Measurements from ENCODE around the gene KPNA3.
"Not testable (repeated sequence)": the region's sequence is repeated elsewhere in the genome, so short reads cannot be mapped to it uniquely, and the experiment has no call there.

The KPNA3 gene

DNA sequence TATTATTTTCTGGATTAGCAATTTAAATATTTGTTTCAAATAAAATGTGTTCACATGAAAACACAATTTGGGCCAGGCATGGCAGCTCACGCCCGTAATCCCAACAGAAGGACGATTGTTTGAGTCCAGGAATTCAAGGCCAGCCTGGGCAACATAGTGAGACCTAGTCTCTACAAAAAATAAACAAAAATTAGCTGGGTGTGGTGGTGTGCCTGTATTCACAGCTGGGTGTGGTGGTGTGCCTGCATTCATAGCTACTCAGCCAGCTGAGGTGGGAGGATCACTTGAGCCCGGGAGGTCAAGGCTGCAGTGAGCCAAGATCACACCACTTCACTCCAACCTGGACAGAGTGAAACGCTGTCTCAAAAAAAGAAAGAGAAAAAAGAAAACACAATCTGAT is 46.4 kb downstream of the KPNA3 start:
- no peak for DNase-seq (ENCODE audit: low read depth)

DNA sequence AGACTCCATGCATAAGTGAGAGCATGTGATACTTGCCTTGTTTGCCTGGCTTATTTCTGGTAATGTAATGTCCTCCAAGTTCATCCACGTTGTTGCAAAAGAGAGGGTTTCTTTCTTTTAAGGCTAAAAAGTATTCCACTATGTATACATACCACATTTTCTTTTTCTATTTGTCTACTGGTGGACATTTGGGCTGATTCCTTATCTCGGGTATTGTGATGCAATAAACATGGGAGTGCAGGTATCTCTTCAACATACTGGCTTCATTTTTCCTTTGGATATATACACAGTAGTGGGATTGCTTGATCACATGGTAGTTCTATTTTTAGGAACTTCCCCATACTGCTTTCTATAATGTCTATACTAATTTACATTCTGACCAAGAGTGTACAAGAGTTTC is 51.6 kb downstream of the KPNA3 start:
- DNase-seq (ENCODE audit: low read depth), result no peak

DNA sequence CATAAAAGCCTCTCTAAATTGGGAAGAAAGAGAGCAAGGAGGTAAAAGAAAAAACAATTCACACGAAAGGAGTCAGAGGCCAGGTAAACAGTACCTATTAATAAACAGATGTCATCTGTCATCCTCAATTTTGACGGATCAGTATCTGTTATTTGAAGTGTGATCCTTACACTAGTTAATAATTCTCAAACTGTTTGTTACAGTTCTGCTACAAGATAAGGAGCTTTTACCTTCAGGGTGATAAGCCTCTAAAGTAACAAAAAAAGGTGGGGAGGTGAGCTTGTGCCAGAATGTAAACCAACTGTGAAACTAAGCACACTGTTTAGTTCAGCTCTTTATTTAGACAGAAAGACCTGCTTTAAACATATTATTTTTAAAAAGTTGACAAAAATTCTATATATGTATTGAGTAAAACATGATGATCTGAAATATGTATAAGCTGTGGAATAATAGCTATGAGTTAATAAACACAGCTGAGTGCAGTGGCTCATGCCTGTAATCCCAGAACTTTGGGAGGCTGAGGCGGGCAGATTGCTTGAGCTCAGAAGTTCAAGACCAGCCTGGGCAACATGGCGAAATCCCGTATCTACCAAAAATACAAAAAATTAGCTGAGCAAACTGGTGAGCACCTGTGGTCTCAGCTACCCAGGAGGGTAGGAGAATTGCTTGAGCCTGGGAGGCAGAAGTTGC is 52.8 kb downstream of the KPNA3 start:
- no peak for DNase-seq (ENCODE audit: low read depth)

DNA sequence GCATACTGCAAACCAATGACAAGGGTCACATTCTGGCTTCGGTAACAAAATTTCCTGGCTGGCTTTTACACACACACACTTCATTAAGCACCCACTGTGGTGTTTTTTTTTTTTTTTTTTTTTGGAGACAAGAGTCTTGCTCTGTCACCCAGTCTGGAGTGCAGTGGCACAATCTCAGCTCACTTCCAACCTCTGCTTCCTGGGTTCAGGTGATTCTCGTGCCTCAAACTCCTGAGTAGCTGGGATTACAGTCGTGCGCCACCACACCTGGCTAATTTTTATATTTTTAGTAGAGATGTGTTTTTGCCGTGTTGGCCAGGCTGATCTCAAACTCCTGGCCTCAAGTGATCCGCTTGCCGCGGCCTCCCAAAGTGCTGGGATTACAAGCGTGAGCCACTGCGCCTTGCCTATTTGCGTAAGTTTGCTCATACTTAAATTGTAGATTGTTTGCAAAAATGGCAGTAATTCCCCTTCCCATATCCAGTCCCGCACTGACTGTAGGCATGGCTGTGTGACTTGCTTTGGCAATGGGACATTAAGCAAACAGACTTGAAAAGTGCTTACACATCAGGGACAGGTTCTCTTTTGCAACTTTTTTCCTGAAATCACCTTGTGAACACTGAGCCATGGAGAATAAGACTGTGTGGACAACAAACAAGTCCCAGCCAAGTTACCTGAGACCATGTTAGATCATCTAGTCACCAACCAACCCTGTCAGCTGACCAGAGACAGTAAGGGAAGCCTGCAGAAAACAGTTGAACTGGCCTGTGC is 59.1 kb downstream of the KPNA3 start:
- no peak for DNase-seq (ENCODE audit: low read depth)

DNA sequence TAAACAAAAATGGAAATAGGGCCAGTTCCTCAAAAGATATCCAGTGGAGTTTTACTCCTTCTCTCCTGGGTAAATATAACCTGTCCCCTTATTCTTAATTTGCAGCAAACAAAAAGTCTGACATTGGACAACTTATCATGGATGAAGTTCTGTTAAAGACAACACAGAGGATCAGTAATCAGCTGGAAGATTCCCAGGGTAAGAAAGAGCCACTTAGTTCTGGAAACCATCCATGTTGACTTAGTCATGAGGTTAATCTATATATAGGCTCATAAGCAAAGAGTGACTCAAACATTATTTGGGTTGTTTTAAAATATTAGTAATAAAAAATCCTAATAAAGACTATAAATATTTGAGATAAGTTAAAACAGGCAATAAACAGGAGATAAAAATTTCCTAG is 60.7 kb downstream of the KPNA3 start:
- no peak for DNase-seq (ENCODE audit: low read depth)

DNA sequence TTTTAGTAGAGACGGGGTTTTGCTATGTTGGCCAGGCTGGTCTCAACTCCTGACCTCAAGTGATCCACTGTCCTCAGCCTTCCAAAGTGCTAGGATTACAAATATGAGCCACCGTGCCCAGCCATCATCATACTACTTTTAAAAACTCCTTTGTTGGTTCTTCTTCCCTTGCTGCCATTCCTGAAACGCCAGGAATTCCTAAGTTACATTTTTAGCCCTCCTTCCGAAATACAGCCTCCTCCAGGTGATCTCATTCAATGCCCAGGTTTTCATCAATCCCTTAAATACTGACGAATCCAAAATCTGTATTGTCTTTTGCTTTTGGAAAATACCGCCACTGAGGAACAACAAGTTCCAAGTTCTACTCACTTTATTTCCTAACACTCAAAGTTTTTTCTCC is 75.9 kb downstream of the KPNA3 start:
- no peak for DNase-seq (ENCODE audit: low read depth)

DNA sequence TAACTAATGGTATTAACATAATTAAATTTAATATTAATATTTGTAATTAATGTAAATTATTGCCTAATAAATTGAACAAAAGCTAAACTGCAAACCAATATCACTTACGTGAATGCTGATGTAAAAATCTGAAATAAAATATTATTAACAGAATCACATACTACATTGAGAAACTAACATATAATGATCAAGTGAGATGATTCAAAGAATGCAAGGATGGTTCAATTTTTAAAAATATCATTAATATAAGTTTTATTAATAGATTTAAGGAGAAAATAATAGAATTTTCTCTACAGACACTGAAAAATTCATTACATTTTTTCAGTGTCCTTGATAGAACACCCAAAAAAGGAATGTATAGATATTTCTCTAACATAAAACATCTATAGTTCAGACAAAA is 77.7 kb downstream of the KPNA3 start:
- DNase-seq (ENCODE audit: low read depth), result no peak

DNA sequence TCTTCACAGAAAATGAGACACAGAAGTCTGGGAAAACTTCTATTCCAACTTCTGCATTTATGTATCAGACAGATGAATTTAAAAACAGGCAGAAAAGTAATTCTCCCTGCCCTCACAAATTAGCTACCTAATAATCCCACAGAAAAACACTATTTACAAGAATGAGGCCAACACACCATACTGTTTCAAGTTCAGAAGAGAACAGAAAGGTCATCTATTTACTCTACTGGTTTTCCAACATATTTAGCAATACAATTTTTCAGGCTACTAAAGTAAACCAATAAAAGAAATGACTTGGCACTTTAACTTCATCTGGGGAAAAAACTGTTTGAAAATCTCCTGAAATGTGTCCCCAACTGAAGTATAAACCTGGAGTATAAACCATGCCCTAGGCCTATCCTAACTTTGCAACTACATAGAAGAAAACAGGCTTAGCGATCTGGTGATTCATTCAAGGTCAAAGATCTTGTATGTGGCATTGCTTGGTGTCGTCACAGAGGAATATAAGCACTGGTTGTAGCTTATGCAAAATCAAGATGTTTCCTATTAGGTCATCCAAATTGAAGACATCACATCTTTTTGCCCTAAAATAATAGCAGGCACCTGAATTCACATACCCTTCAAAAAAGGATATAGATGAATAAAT is 81.1 kb downstream of the KPNA3 start:
- DNase-seq (ENCODE audit: low read depth), result no peak

DNA sequence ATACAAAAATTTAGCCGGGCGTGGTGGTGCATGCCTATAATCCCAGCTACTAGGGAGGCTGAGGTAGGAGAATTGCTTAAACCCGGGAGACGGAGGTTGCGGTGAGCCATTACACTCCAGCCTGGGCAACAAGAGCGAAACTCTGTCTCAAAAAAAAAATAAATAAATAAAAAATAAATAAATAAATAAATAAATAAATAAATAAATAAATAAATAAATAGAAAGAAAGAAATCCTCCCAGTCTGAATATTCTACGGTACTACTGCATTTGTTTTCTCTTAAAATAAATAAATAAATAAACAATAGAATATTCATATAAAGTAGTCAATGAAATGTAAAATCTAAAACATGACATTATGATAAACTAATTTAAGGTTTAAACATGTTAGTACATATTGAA is 88.2 kb downstream of the KPNA3 start:
- DNase-seq (ENCODE audit: low read depth), result not testable (repeated sequence)

DNA sequence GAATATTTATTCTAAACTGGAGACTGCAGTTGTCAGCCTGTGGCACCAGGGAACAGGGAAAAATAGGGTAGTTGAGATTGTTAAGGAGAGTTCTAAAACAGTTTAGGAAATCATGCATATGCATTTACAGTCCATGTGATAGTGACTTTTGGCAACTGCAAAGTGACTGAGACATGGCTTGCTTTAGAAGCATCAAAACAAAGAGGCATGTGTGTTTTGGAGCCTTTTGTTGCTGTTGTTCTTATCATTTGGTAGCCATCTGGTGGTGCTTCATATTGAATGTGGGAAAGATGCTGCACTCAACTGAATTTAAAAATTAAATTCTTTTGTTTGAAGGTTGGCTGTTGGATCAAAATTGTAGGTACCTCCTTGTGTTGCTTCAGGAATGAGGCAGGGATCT is 91.0 kb downstream of the KPNA3 start:
- no peak for DNase-seq (ENCODE audit: low read depth)

DNA sequence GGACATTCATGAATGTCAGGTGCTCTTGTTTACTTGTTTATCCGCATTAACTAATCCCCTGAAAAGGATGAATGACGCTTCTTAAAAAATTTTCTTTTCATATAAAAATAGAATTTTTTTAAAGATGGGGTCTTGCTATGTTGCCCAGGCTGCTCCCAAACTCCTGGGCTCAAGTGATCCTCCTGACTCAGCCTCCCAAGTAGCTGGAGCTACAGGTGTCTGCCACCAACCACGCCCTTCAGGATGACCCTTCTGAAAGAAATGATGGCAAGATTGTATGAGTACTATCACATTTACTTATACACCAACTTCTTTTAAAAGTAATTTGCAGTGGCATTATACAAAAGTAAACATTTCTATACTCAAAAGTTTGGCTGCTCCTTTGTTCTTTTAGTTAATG is 95.0 kb downstream of the KPNA3 start:
- no peak for DNase-seq (ENCODE audit: low read depth)

DNA sequence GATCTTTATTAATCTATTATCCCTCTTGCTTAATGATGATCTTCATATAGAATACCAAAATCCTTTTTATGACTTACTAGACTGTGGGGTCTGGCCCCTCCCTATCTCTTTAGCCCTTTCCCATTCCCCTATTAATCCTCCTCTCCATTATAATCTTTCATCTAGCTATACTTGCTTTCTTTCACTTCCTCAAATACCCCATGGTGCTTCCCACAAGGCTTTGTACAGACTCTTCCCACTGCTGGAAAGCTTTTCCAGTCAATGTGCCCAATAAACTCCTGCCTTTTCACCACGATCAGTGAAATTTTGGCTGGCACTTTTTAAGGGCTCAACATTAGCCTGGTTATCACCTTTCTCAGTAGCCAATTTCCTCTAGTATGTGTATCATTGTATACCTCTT is 98.0 kb downstream of the KPNA3 start:
- DNase-seq (ENCODE audit: low read depth), result no peak

DNA sequence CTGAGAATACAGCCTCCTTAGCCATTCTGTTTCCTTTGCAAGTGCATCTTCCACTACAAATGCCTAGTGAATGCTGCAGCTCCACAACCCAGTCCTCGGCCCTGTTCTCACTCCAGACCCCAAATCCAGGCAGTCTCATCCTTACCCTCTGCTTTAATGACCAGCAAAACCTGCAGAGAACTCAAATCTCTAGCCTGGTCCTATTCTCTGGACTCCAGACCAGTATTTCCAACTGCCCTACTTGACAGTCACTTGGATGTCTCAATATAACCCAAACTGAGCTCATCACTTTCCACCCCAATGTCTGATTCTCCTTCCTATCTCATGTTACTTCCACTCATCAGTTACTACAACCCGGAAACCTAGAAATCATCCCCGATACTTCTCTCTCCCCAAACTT is 98.6 kb downstream of the KPNA3 start:
- no peak for DNase-seq (ENCODE audit: low read depth)

DNA sequence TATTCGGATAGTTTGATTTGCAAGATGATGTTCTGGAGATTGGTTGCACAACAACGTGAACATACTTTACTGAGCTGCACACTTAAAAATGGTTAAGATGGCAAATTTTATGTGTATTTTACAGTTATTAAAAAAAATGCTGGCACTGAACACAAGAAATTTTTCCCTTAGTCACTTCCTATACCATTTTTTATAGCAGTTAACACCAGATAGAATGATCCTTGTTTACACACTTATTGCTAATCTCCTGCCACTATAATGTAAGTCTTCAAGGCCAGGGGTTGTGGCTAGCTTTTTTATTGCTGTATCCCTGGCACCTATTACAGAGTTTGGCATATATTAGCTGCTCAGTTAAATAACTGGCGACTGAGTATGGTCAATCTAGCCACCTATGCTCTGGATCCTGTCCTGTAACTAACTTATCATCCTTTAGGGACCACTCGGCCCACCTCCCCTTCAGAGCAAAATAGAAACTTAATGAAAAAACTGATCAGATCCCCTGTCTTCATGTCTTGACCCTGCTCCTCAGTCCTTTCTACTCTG is 99.2 kb downstream of the KPNA3 start:
- no peak for DNase-seq (ENCODE audit: low read depth)

DNA sequence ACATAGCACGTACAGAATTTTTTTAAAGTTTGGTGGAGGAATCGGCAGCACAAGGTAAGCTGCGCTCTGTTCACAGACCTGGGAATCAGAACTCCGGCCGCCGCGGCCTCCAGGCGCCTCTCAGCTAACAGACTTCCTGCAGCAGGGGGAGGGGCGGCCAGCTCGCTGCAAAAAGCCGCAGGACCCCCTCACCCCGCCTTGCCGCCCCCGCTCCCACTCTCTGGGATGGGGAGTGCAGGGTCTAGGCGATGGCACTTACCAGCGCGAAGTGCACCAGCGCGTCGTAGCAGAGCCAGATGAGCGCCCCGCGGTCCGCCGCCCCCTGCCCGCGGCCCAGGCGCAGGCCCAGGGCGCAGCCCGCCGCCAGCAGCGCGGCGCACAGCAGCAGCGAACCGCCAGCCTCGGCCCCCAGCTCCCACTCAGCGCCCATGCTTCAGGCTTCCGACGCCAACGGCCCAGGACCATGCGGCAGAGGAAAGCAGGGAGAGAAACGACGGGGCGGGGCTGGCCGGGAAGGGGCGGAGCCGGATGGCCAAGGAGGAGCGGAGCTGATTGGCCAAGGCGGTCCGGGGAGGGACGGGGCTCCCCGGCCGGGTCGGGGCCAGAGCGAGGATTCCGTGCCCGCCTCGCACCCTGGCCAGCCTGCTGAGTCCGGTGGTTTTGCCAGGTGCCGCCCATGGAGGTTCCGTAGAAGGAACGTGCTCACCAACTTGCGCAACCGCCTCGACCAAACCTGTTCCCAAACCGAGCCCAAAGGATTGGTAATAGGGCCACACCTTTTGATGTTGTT is 101.3 kb downstream of the KPNA3 start, which contains the start of gene EBPL:
Gene EBPL (minus strand): TSS at position 492 of the 790 bp plus-strand sequence. CDS start 62 bp downstream, at position 430.
- DNase-seq (ENCODE audit: low read depth), result peak; percentile 77

DNA sequence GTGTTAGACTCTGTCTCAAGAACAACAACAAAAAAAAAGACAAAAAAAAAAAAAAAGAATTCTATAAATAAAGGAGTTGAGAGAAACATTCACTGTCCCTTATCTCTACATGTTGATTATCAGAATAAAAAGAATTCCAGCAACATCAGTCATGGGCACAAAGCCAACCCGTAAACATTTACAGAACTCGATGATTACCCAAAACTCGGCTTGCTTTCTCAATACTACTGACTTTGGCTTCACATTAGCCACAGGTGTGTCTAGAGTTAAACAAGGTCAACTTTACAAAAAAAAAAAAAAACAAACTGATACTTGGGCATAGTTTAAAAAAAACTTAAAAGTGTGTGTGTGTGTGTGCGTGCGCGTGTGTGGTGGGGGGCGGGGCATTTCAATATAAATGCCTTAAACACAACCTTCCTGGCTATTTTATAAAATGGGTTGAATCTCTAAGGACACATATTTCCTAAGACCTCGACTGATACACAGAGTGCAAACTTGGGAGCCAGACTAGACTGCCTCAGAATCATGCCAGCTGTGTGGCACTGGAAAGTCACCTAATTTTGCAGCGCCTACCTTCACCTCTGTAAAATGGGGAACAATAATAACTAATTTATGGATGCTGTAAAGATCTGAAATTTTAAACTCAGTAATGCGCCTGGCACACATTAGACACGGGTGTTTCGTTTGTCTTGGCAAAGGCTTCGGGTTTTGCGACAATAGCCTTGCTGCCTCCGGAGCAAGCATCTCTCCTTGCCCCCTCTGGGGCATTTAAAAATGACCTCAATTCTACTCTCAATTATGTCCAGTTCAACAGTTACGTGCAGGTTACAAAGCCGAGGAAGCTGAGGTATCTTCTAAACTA is 102.1 kb downstream of the KPNA3 start:
- DNase-seq (ENCODE audit: low read depth), result no peak

DNA sequence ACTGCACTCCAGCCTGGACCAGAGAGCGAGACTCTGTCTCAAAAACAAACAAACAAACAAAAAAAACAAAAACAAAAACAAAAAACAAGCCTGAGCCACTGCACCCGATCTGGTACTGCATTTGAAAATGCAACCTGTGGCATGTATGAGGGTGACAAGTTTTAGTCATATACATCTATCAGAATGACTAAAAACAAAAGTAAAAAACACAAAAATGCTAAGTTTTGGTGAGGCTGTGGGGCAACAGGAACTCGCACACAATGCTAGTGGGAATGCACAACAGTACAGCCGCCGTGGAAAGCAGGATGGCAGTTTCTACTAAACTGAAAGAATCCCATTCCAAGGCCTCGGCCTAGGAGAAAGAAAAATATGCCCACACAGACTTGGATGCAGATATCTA is 109.0 kb downstream of the KPNA3 start:
- no peak for DNase-seq (ENCODE audit: low read depth)

DNA sequence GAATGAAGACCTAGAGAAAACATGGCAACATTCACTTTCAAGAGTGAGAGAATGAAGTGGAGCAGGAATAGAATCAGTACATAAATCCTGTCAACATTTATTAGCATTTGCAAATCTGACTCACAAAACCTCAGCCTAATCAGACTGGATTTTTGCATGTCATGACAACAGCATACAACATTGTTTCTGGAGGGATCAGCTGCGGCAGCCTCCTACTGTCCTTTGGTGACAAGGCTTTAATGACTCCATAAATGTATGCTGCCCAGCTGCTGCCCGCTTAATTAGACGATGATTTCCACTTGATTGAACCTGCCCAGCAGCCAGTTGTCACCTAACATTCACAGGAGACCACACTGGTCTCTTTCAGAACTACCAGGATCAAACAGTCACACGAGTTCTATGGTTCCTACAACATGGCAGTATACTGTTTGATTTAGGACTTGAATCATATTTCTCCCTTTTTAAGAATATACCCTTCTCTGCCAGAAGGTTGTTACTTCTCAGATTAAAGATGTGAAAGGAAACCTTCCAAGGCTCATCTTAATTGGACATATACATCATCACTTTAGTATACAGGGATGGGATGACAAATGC is 110.5 kb downstream of the KPNA3 start:
- no peak for DNase-seq (ENCODE audit: low read depth)

DNA sequence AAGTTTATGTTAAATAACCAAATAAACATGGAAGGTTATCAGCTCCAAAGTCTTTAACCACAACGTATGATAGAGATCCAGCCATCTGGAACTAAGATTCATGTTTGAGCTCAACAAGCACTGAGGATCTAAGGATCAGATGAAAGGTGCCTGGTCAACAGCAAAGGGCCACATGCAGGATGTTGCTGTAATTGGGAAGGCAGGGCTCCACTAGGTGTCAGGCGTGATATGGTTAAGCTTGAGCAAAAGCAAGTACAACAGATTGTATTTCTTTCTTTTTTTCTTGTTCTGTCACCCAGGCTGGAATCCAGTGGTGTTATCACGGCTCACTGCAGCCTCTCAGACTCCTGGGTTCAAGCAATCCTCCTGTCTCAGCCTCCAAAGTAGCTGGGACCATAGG is 113.2 kb downstream of the KPNA3 start:
- DNase-seq (ENCODE audit: low read depth), result no peak

DNA sequence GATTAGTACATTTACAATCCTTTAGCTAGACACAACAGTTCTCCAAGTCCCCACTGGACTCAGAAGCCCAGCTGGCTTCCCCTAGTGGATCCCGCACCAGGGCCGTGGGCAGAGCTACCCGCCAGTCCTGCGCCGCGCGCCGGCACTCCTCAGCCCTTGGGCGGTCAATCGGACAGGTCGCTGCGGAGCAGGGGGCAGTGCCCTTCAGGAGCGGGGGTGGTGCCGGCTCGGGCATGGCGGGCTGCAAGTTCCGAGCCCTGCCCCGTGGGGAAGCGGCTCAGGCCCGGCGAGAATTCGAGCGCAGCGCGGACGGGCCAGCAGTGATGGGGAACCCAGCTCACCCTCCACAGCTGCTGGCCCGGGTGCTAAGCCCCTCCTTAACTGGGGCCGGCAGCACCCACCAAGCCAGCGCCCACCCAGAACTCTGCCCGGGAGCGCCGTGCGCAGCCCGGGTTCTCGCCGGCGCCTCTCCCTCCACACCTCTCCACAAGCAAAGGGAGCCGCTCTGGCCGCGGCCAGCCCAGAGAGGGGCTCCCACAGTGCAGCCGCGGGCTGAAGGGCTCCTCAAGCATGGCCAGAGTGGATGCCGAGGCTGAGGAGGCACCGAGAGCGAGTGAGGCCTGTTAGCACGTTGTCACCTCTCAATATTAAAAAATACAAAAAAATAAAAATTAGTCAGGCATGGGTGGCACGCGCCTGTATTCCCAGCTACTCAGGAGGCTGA is 114.1 kb downstream of the KPNA3 start:
- DNase-seq (ENCODE audit: low read depth), result no peak

Data from activated gamma-delta T cell treated with anti-CD3 and anti-CD28 coated beads, Interleukin-2, amount 50 U/mL, for 16 hours (primary cell).